HG03378 (cell line): Measurements from ENCODE around the gene WNT5B.
A peak's percentile ranks its signal among the peaks of the same experiment; 100 is the strongest.
"Not testable (repeated sequence)": the region's sequence is repeated elsewhere in the genome, so short reads cannot be mapped to it uniquely, and the experiment has no call there.

Experiments used
- ATAC-seq: cut with Tn5 transposase; IDR thresholded peaks from one replicate; pipeline ENCODE4 v1.9.1; 2021; ENCODE audit warnings: mild to moderate bottlenecking, moderate library complexity; ENCODE audit not compliant: unreplicated experiment

Gene WNT5B

DNA sequence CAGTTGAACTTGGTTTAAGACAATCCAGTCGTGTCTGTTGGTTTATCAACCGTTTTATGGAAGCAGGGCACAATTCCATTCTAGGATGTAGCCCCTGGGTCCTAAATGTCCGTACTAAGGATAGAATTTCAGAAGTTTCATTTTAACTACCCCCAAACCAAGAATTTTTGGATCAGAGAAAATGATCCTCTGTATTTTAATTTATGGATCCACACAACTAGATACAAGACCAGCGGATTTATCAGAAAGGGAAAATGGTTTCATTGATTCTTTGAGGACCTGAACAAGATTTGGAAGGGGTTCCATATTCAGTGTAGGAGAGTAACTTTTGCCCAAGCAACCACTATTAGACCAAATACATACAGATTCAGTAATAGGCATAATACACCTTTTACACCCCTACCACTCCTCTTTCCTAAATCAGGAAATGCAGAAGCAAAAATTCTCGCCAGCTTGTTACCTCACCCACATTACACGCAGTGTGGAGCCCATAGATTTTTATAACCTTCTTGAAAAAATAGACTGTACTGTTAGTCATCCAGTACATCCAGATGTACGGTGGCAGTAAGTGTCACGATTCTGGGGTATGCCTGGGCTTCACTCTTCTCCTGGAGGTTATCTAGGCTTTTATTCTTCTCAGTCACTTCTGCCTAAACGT is 33.2 kb upstream of the WNT5B start:
- ATAC-seq: no peak

DNA sequence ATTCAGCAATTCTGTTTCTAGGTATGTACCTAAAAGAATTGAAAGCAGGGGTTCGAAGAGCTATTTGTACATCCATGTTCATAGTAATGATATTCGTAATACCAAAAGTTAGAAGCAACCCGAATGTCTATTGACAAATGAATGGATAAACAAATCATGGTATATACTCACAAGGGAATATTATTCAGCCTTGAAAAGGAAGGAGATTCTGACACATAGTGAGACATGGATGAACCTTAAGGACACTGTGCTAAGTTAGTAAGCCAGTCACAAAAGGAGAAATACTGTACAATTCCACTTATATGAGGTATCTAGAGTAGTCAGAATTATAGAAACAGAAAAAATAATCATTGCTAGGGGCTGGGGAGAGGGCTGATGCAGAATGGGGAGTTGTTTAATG is 30.3 kb upstream of the WNT5B start:
- ATAC-seq: no peak

DNA sequence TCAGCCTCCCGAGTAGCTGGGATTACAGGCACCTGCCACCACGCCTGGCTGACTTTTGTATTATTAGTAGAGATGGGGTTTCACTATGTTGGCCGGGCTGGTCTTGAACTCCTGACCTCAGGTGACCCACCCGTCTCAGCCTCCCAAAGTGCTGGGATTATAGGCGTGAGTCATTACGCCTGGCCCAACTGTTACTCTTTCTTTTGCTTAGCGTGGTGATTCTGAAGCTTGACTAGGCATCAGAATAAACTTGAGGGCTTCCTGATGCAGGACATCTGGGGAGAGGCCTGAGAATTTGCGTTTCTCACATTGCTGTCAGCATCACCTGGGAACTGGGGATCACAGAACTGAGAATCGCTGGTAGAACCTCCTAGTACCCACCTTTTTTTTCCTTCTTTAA is 26.3 kb upstream of the WNT5B start:
- ATAC-seq: not testable (repeated sequence)

DNA sequence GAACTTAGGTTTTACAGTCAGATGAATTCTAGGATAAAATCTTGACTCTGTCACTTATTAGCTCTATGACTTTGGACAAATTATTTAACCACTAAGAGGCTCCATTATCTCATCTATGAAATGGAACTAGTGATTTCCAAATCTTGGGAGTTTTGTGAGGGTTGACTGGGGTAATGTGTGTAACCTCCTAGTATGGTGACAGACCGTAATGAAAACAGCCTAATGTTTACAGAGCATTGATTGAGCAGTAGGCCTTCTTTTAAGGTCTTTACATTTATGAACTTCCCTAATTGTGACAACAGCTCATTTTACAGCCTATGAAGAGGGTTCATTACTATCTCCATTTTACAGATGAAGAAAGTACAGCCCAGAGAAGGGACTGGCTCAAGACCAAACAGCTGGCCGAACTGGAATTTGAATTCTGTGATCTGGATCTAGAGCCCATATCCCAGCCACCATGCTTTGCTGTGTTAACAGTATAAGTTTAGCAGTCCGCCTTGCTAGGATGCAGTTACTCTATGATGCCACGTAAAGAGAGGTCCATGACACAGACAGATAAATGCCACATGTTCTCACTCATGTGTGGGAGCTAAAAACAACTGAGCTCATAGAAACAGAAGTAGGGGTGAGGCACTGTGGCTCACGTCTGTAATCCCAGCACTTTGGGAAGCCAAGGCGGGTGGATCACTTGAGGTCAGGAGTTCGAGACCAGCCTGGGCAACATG is 25.6 kb upstream of the WNT5B start:
- ATAC-seq: no peak

DNA sequence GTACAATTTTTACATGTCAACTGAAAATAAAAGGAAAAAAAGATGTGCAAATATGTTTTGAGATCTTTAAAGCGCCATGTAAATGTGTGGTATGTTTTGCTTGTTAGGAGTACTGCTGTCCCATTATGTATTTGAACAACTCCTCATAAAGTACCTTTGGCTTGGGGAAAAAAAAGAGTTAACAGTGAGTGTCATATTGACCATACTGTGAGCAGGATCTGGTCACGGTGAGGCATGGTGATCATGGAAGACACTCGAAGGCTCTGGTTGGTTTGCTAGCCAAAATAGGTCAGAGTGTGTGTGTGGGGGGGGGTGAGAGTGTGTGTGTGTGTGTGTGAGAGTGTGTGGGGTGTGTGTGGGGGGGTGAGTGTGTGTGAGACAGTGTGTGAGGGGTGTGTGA is 24.6 kb upstream of the WNT5B start:
- ATAC-seq: no peak

DNA sequence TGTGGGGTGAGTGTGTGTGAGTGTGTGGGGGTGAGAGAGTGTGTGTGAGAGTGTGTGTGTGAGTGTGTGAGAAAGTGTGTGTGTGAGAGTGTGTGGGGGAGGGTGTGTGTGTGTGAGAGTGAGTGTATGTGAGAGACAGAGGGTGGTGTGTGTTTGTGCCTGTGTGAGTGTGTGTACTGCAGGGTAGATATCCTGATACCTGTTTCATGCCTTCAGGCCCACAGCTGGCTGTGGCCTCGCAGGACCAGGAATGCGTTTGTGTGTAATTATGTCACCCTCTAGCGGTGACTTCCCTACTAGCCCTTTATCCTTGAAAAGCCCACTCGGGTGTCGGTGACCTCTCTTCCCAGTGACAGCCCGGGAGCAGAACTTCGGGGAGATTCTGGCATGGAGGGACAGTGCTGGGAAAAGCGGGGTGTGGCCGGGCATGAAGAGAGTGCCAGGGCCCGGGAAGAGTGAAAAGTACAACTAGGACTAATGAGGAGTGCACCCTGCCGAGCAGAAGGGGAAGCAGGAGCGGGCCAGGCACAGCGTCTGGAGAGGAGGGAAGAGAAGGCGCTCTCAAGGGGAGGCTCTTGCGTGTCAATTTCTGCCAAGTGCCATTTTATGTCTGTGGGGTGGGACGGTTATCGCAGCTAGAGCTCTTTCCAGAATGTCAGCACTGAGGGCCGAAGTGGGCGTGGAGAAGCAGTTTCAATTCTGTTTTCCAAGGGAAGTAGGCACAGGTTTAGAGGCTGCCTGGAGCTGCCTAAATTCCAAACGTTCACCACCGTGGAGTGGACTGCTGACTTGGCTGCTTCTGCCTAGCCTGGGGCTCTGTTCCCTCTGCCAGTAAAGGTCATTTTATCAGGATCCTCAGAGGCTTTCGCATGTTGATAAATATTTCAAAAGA is 23.7 kb upstream of the WNT5B start:
- peak; percentile 11 for ATAC-seq

DNA sequence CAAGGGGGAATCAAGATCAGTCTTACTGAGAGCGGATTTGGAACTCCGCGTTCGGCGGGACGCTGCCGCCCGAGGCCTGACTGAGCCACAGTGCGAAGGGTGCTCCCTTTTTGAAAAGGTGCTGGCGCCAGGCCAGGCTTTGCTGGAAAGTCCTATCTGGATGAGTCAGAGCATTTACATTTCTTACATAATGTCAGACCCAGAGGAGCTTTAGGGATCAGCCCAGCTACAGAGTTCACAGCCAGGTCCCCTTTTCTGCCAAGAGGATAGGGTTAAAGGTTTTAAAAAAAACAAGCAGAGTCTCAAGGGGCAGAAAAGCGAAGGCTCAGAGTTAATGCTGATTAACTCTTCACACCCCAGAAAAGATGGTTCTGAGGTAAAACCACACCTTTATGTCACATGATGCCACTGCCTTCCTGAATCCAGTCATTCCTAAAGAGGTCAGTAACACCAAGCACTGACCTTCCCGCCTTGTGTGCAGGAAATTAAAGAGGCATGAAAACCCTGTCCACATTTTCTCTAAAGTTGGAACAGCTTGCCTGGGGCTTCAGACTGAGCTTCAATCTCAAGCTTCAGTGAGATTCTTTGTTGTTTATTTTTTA is 22.9 kb upstream of the WNT5B start:
- ATAC-seq: peak; percentile 69

DNA sequence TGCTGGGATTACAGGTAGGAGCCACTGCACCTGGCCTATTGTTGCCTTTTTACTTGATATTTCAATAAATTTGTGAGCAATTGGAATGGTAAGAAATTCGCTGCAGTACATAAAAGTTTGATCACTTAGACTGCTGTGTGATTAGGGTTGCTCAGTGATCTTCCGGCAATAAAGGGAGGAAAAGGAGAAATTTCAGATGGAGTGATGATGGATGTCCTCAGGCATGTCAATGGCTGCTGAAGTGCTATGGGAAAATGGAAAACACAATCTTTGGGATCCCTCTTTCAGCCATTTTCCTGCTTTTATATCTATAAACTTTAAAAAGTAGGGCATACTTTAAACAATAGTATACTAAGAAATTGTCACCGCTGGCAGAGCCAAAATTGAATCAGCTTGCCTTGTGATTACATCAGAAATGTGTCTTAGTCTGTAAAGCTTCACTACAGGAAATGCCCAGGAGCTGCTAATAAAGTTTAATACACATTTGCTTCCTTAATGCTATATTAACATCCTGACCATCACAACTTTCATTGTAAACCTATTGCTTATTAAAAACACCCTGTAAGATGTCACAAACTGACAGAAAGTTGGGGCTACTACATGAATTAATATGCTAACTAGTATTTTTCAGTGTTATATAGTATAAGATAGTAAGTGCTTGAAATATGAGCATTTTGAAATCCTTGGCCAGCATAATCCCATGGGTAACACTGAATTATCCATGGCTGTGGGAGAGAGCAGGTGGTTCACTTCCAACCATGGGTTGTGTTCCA is 20.9 kb upstream of the WNT5B start:
- ATAC-seq: no peak

DNA sequence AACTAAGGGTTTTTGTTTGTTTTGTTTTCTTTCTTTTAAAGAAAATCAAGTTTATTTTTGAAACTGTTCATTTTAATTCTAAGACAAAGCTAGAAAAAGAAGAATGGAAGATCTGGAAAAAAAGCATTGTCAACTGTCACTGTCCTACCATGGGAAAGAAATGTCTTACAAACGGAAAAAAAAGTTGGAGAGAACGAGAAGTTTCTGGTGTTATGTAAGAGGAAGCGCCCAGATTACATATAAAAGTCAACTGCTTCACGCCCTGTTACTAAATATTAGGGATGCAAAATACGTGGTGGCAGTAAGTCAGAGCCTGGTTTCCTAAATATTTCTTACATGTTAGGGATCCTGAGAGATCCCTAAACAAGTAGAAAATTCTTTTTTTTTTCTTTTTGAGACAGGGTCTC is 20.3 kb upstream of the WNT5B start:
- ATAC-seq: no peak

DNA sequence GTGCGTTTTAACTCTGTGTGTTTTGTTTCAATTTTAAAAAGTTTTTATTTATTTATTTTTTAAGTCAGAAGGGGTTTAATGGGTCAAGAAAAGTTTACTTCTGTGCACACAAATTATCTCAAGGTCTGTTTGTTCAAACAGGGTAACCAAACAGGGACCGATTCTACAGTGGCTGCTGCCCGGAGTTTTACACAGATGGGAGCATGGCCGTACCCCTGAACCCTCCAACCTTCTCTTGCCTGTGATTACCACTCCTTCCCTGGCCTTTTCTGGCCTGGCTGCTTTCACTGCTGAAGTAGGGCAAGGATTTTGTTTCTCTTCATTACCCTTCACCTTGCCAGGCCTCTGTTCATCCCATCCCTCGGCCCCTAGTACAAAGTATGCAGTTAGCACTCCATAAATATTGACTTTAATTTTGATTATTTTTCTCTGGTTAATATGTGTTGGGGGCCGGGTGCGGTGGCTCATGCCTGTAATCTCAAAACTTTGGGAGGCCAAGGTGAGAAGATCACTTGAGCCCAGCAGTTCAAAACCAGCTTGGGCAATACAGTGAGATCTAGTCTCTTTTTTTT is 18.9 kb upstream of the WNT5B start:
- no peak for ATAC-seq

DNA sequence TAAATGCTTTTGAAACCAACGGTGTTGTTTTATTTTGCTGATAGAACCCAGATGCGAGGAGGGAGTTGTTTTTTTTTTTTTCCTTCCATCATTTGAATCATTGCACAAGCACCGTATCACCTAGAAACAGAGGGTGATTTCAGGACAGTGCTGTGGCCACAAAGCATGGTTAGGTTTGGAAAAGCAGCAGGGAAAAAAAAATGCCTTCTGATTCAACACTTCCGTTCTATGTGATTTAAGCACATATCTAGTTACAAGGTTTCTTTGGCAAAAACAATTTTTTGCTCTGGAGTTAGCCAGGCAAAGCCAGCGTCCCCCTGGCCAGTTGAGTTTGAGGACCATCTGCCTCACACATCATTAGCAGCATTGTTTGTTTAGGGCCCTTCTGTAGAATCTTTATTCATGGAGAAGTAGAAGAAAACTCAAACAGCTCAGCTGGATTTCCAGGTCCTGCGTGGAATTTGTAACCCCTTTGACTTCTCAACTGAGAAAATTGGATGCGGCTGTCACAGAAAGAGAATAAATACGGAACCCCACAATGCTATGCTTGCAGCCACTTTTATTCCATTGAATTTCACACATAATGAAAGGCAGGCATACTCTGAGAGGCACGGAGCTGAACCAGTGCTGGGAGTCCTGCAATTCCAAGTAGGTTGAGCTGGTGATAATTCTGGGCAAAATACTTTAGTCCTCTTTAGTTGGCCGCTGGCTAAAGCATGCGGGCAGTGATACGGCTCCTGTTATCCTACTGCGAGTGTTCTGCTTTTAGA is 17.0 kb upstream of the WNT5B start:
- no peak for ATAC-seq

DNA sequence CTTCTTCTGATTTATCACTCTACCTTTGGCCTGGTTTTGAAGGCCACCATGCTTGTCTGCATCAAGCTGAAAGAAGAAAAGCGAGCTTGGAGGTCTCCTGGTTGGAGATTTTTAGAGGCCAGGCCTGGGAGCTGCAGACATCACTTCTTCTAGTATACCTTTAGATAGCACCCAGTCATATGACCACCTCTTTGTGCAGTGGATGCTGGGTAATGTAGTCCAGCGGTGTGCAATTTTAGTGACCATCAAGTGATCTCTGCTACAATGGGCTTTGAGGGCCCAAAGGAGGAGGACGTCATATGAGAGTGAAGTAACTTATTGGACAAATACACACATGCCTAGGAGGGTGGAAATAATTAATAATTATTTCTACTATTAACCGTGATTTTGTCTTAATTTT is 15.2 kb upstream of the WNT5B start:
- ATAC-seq: no peak

DNA sequence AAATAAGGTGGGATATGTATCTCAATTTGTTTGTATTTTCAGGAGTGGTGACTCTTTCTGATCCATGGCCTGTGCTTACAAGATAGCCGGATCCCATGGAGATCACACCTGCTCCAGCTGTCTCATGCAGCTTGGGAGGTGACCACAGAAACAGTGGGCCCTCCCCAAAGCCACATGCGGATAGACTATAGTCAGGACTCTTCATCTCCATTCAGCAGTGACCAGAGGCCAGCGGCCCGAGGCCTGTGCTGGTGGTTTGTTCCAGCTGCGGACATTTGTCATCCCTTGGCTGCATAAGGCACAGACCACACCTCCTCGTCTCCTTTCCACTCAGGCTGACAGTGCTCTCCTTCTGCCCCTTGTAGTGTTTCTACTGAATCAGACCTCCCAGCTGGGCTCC is 14.7 kb upstream of the WNT5B start:
- no peak for ATAC-seq

DNA sequence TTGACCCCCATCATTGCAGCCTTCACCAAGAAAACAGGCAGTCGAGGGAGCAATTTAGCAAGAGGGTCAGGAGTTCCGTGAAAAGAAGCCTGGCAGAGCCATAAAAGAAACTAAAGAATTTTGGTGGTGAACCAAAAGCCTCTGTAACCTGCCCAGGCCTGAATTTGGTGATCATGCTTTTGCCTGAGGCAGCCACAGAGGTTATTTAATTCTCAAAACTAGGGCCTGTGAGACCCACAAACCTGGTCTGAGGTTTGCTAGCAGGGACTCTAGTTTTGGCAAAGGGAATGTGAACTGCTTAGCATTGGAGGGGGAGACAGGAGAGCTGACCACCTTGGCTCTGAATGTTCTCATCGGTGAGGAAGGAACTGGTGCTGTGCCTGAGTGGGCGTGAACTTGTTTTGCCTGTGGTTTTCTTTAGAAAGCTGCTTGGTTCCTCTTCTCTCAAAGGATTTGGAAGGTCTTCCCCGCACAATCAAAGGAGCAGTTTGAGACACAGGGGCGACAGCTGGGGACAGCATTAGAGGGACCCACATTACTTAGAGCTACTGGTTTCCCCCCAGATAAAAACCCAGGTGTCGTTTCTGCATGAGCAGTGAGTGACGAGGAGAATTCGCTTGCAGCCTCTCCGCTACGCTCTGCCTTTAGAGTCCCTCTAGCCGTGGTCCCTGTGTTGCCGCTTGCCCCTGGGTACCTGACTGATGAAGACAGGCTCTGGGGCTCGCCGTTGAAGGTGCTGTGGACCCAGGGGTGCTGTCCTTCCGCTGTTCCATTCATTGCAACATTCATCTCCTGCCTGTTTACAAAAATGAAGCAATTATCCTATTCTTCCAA is 12.6 kb upstream of the WNT5B start:
- ATAC-seq: no peak

DNA sequence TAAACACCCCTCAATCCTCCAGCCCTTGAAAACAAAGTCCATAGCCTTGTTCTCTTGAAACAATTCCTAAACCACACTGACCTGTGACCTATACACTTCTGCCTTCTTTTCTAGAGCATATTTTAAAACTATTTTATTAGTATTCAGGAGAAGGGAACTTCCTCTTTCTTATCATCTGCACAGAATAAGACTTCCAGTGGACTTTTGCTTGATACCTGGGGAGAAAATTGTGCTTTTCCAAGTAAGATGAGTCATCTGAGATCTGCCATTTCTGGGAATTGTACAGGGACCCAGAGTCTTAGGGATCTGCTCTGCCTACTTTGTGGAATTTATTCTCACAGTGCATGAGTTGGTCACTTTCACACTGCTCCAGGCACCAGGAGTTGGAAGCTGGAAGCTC is 10.5 kb upstream of the WNT5B start:
- ATAC-seq: no peak

DNA sequence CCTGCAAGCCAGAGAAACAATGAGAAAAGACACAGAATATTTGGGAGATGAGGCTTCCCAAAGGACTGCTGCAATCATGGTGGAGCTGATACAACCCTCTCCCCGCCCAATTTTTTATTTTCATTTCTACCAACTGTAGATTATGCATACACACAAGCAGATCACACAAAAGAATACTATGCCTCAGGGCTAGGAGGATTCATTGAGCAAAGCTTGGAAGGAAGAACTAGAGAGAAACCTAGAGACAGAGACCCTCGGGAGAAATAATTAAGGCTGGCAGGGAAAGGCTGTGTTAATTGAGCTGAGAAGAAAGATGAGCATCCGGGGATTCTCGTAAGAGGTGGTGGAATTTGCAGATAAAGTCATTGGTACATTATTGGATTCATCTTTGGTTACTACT is 9.9 kb upstream of the WNT5B start:
- no peak for ATAC-seq

DNA sequence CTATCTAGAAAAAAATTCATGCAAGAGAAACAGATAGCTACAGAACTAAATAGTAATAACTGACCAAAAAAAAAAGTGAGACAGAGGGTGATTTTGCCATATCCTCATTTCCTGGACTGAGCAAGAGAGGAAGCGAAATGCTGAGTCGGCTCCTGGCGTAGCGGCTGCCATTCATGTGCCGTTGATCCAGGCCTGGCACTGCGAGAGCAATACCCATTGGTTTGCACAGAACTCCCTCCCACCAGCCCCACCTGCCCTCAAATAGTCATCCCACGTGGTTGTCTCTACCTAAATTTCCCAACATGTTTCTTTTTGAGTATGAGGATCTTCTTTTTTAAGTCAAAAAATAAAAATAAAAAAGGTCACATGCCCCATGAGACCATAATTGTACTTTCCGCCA is 9.4 kb upstream of the WNT5B start:
- ATAC-seq: no peak

DNA sequence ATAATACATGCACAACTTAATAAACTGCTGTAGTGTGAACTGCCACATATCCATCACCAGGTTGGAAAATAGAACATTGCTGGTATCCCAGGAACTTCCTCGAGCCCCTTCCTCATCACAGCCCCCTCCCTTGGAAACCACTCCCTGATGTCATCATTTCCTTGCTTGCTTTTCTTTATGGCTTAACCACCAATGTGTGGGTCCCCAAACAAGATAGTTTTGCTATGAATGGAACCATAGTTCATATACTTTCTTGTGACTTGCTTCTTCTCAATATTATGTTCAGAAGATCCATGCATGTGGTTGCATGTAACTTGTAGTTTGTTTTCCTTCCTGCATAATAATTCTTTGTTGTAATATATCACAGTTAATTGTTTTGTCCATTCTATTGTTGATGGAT is 8.9 kb upstream of the WNT5B start:
- ATAC-seq: no peak

DNA sequence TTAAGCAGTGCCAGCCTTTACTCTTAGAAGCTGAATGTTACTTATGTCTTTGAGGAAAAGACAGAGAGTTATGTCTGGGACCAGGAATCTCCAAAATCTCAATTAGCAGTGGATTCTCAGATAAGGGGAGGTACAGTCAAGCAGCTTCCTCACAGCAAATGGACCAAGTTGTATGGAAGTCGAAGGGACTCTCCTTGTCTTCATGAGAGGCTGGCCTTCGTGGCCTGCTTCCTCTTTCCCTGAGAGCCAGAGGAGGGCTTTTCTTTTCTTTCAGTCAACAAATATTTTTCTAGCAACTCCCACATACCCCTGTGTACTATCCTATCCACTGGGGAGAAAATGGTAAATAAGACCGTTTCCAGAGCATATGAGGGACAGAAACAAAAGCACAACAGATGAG is 6.6 kb upstream of the WNT5B start:
- no peak for ATAC-seq
